ENCODE results near the gene ABHD12B.

DNA sequence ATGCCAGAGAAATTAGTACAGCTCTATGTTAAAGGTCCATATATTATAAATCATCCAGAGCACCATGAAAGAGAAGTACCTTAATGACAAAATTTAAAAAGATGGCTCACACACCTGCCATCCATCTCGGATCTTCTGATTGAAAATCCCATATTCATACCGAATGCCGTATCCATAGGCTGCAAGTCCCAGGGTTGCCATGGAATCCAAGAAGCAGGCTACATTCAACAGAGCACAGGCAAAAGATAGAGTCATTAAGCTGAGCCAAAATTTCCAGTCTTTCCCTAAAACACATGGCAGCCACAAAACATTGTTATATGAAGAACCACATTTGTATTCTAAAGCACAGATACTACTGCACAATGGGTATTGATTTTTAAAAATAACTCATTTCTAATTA, 59.7 kb downstream of the ABHD12B start:
- TF ChIP-seq, protein P1, sequence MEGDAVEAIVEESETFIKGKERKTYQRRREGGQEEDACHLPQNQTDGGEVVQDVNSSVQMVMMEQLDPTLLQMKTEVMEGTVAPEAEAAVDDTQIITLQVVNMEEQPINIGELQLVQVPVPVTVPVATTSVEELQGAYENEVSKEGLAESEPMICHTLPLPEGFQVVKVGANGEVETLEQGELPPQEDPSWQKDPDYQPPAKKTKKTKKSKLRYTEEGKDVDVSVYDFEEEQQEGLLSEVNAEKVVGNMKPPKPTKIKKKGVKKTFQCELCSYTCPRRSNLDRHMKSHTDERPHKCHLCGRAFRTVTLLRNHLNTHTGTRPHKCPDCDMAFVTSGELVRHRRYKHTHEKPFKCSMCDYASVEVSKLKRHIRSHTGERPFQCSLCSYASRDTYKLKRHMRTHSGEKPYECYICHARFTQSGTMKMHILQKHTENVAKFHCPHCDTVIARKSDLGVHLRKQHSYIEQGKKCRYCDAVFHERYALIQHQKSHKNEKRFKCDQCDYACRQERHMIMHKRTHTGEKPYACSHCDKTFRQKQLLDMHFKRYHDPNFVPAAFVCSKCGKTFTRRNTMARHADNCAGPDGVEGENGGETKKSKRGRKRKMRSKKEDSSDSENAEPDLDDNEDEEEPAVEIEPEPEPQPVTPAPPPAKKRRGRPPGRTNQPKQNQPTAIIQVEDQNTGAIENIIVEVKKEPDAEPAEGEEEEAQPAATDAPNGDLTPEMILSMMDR (CRISPR knock-in tag; IDR thresholded peaks at IDR 0.05): no peak
- TF ChIP-seq, protein P2, sequence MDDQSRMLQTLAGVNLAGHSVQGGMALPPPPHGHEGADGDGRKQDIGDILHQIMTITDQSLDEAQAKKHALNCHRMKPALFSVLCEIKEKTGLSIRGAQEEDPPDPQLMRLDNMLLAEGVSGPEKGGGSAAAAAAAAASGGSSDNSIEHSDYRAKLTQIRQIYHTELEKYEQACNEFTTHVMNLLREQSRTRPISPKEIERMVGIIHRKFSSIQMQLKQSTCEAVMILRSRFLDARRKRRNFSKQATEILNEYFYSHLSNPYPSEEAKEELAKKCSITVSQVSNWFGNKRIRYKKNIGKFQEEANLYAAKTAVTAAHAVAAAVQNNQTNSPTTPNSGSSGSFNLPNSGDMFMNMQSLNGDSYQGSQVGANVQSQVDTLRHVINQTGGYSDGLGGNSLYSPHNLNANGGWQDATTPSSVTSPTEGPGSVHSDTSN (CRISPR knock-in tag; IDR thresholded peaks at IDR 0.05; ENCODE audit: borderline replicate concordance): no peak
- TF ChIP-seq ZNF589 (CRISPR knock-in tag; conservative IDR thresholded peaks at IDR 0.05): no peak
